Fibroblast of mammary gland (primary cell): Measurements from ENCODE around the gene RGS17.

Source experiments
- DNase-seq: peaks from one replicate; pipeline ENCODE4 v3.0.0-alpha.2; 2010; ENCODE audit warnings: low read depth
- H3K4me3 ChIP-seq: 2 replicates; pipeline ENCODE4 v1.5.1; 2011; ENCODE audit warnings: low read depth, mild to moderate bottlenecking, low read length, moderate library complexity; ENCODE audit not compliant: control insufficient read depth
- CTCF ChIP-seq: conservative IDR thresholded peaks from 2 replicates; pipeline ENCODE4 v1.5.1; 2011; ENCODE audit warnings: low read depth, low read length, inconsistent platforms; ENCODE audit not compliant: control insufficient read depth, insufficient read depth

RGS17 gene

GRCh38 chr6:152981219-152981618 is 149.9 kb downstream of the RGS17 start:
- H3K4me3 ChIP-seq: peak overlapping the region; percentile 92
- no peak for TF ChIP-seq CTCF
- no peak for DNase-seq

- no peak for TF ChIP-seq CTCF
- H3K4me3 ChIP-seq: peak overlapping the region; percentile 92
- no peak for DNase-seq
Observed at GRCh38 chr6:152980656-152981055, 150.4 kb downstream of the RGS17 start.

GRCh38 chr6:152979116-152979515 is 152.0 kb downstream of the RGS17 start:
- no peak for DNase-seq
- H3K4me3 ChIP-seq: no peak overlapping the region
- TF ChIP-seq CTCF: no peak

- no peak overlapping the region for H3K4me3 ChIP-seq
- DNase-seq: no peak
- no peak for TF ChIP-seq CTCF
Observed at GRCh38 chr6:152978058-152978457, 153.0 kb downstream of the RGS17 start.

- DNase-seq: no peak
- no peak for TF ChIP-seq CTCF
- no peak overlapping the region for H3K4me3 ChIP-seq
Observed at GRCh38 chr6:152977556-152977955, 153.5 kb downstream of the RGS17 start.

- DNase-seq: no peak
- no peak overlapping the region for H3K4me3 ChIP-seq
- no peak for TF ChIP-seq CTCF
Observed at GRCh38 chr6:152976749-152977148, 154.3 kb downstream of the RGS17 start.
